ENCODE measurements around the gene LGR6.

GRCh38 chr1:202155478-202156021 lies 38.0 kb upstream of the LGR6 start:
- TF ChIP-seq CTCF (tag by site-specific recombination; IDR thresholded peaks at IDR 0.05) = no peak
- no peak for TF ChIP-seq ZNF146 (tag by site-specific recombination; IDR thresholded peaks at IDR 0.05)
